ENCODE measurements around the gene HABP2. TPM values are rescaled to one million over a fixed set of nuclear protein-coding genes. Genes with fewer than 3 reads are reported as not detected.

Gene HABP2
- total and polyA plus RNA-seq, 9 of the 15 experiments (the other 6 are each of a cell fraction or from before 2014, with no cell fraction given), result 0.09 TPM; not detected in 8

- no peak overlapping the region for H3K4me2 ChIP-seq (ENCODE audit: insufficient read depth, low read length)
- no peaks in the 10 kb centered on the region for H3K79me2 ChIP-seq (ENCODE audit: control insufficient read depth, insufficient read depth, low read length)
- peaks cover 0 to 41% of the 10 kb centered on the region in 2 experiments; a peak in 3 of 5 replicates for H3K27me3 ChIP-seq (ENCODE audit: control insufficient read depth in 2 of 2, insufficient read depth in 2 of 2, low read length in 2 of 2)
- TF ChIP-seq E2F8 (IDR thresholded peaks at IDR 0.05; ENCODE audit: low read depth, partially characterized antibody), result no peak
- no peak for TF ChIP-seq NFE2 (IDR thresholded peaks at IDR 0.05; ENCODE audit: low read depth)
- intact Hi-C loops (cut with micrococcal nuclease), result no loop called here
- in situ Hi-C loops (cut with MboI), result no loop called here
- no TSS peak for BruUV-seq (replicated peaks)
- no peak overlapping the region for H3K27ac ChIP-seq (ENCODE audit: extremely low read depth, low read depth, low read length)
- no peak for FAIRE-seq
- H3K9me1 ChIP-seq (ENCODE audit: control insufficient read depth, insufficient read depth, low read length), result no peaks in the 10 kb centered on the region
- no peaks in the 10 kb centered on the region for H3K9me3 ChIP-seq (replicated peaks; ENCODE audit: control insufficient read depth, insufficient read depth, low read depth, low read length)
- no peak for DNase-seq (ENCODE audit: extremely low read depth in 1 of 4, low spot score in 3 of 4)
- ChIA-PET CTCF (ENCODE audit: low intra/inter-chr PET ratio) (no interaction called here), POLR2A (interaction anchor here (0.7 kb wide), 1 partner anchor 304 kb away, joined by 3 read pairs; no protein-coding TSS in a partner anchor)
- H3K4me3 ChIP-seq, result no peak overlapping the region
- no peak overlapping the region for H2AFZ ChIP-seq (ENCODE audit: low read depth, low read length)
- H3K4me1 ChIP-seq (replicated peaks in 1 of 2; ENCODE audit: control insufficient read depth in 2 of 2, insufficient read depth in 2 of 2, low read length in 2 of 2), result no peaks in the 10 kb centered on the region; a peak in 1 of 5 replicates
- no peaks in the 10 kb centered on the region for H4K20me1 ChIP-seq (replicated peaks; ENCODE audit: control insufficient read depth, insufficient read depth, low read length)
- H3K36me3 ChIP-seq (ENCODE audit: control insufficient read depth, insufficient read depth, low read length), result no peaks in the 10 kb centered on the region
- 1% methylated on average over 4 of the region's 4 CpGs for WGBS (ENCODE audit: insufficient coverage, low coverage, missing lambda C conversion rate)
- no peak overlapping the region for H3K9ac ChIP-seq (ENCODE audit: insufficient read depth in 1 of 2, low read depth in 2 of 2, low read length in 2 of 2)
- ATAC-seq, result no peak
Observed at GRCh38 chr10:113622831-113623230, 70.0 kb downstream of the HABP2 start.
